Ishikawa (cell line): Measurements from ENCODE around the gene ARHGEF17.

Source experiments
- CEBPB ChIP-seq: IDR thresholded peaks from 2 replicates; pipeline ENCODE4 v1.6.1; 2012
- CREB1 ChIP-seq: IDR thresholded peaks from 2 replicates; pipeline ENCODE4 v1.6.1; 2012; ENCODE audit warnings: low read depth
- EGR1 ChIP-seq: IDR thresholded peaks from 2 replicates; pipeline ENCODE4 v1.6.1; 2012
- EP300 ChIP-seq: IDR thresholded peaks from 2 replicates; pipeline ENCODE4 v1.6.1; 2012; ENCODE audit warnings: borderline replicate concordance
- FOXM1 ChIP-seq: IDR thresholded peaks from 2 replicates; pipeline ENCODE4 v1.6.1; 2012; ENCODE audit warnings: low read depth, borderline replicate concordance
- MAX ChIP-seq: IDR thresholded peaks from 2 replicates; pipeline ENCODE4 v1.6.1; 2012
- NFIC ChIP-seq: IDR thresholded peaks from 2 replicates; pipeline ENCODE4 v1.6.1; 2012
- RAD21 ChIP-seq: IDR thresholded peaks from 2 replicates; pipeline ENCODE4 v1.6.1; 2012; ENCODE audit warnings: low read depth
- REST ChIP-seq: IDR thresholded peaks from 2 replicates; pipeline ENCODE4 v1.6.1; 2012; ENCODE audit warnings: low read depth, mild to moderate bottlenecking
- TAF1 ChIP-seq: IDR thresholded peaks from 2 replicates; pipeline ENCODE4 v1.6.1; 2012; ENCODE audit warnings: low read depth, mild to moderate bottlenecking
- TCF12 ChIP-seq: IDR thresholded peaks from 2 replicates; pipeline ENCODE4 v1.6.1; 2012; ENCODE audit warnings: low read depth
- TEAD4 ChIP-seq: IDR thresholded peaks from 2 replicates; pipeline ENCODE4 v1.6.1; 2012
- USF1 ChIP-seq: IDR thresholded peaks from 2 replicates; pipeline ENCODE4 v1.6.1; 2012
- YY1 ChIP-seq: IDR thresholded peaks from 2 replicates; pipeline ENCODE4 v1.6.1; 2012; ENCODE audit warnings: low read depth
- ZBTB7A ChIP-seq: IDR thresholded peaks from 2 replicates; pipeline ENCODE4 v1.6.1; 2012; ENCODE audit warnings: low read depth

Gene ARHGEF17

GRCh38 chr11:73367482-73368024 lies 59.5 kb downstream of the ARHGEF17 start:
- TF ChIP-seq RAD21, result no peak
- no peak for TF ChIP-seq TAF1
- no peak for TF ChIP-seq EP300
- no peak for TF ChIP-seq TEAD4
- no peak for TF ChIP-seq TCF12
- no peak for TF ChIP-seq YY1
- no peak for TF ChIP-seq CEBPB
- no peak for TF ChIP-seq EGR1

- TF ChIP-seq TAF1 (no peak), EGR1 (no peak), TEAD4 (no peak), TCF12 (no peak)
Observed at GRCh38 chr11:73372375-73372993, 64.4 kb downstream of the ARHGEF17 start.

GRCh38 chr11:73374151-73374550 lies 66.1 kb downstream of the ARHGEF17 start:
- TF ChIP-seq MAX (no peak), FOXM1 (no peak), RAD21 (no peak), USF1 (no peak), EP300 (no peak), CEBPB (no peak), EGR1 (no peak), REST (no peak), TAF1 (no peak), YY1 (no peak), TEAD4 (no peak), CREB1 (no peak), TCF12 (no peak), ZBTB7A (no peak), NFIC (no peak)

GRCh38 chr11:73375830-73376159 lies 67.7 kb downstream of the ARHGEF17 start:
- TF ChIP-seq CREB1, result no peak

- TF ChIP-seq TCF12 (no peak; the same call in 1 of the 2 replicates), FOXM1 (no peak), TEAD4 (peak; percentile 22; the same call in 1 of the 2 replicates), CEBPB (no peak), MAX (no peak; the same call in none of the 2 replicates), RAD21 (peak; percentile 61; the same call in 1 of the 2 replicates), USF1 (no peak; the same call in 1 of the 2 replicates), EP300 (0 out of 2 replicates have a peak, but pooled peaks have one; percentile 9), EGR1 (peak; percentile 74), CREB1 (peak; percentile 71; the same call in 1 of the 2 replicates), TAF1 (peak; percentile 81), REST (no peak), ZBTB7A (peak; percentile 77), NFIC (no peak), YY1 (0 out of 2 replicates have a peak, but pooled peaks have one; percentile 6)
Observed at GRCh38 chr11:73376160-73376802, 68.2 kb downstream of the ARHGEF17 start, which contains the start of gene RELT. Gene RELT (plus strand): TSS chr11:73376399. CDS start chr11:73389137, 12,738 bp downstream.
